ENCODE results near the gene TRUB1.

TRUB1 gene

DNA sequence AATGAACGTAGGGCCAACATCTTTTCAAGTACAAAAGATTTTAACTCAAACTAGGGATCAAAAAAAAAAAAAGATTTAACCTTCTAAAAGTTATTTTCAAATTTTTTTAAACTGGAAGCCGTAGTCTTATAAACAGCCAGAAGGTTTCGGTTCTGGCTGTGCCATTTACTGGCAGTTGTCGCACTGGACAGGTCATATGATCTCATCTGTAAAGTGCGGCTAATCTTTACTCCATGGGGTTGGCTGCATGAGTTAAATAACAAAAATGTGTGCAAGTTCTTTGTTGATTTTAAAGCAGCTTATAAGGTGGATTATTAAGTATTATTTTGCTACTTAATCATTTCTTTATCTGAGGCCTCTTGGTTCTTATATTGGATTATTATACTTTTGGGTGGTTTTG is 36.6 kb downstream of the TRUB1 start:
- DNase-seq (ENCODE audit: extremely low spot score): no peak
- TF ChIP-seq, protein P1, sequence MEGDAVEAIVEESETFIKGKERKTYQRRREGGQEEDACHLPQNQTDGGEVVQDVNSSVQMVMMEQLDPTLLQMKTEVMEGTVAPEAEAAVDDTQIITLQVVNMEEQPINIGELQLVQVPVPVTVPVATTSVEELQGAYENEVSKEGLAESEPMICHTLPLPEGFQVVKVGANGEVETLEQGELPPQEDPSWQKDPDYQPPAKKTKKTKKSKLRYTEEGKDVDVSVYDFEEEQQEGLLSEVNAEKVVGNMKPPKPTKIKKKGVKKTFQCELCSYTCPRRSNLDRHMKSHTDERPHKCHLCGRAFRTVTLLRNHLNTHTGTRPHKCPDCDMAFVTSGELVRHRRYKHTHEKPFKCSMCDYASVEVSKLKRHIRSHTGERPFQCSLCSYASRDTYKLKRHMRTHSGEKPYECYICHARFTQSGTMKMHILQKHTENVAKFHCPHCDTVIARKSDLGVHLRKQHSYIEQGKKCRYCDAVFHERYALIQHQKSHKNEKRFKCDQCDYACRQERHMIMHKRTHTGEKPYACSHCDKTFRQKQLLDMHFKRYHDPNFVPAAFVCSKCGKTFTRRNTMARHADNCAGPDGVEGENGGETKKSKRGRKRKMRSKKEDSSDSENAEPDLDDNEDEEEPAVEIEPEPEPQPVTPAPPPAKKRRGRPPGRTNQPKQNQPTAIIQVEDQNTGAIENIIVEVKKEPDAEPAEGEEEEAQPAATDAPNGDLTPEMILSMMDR (IDR thresholded peaks at IDR 0.05; ENCODE audit: control extremely low read depth, extremely low read depth, low read depth, missing control alignments): no peak
- CTCF ChIA-PET: interaction anchor here (1.6 to 2.1 kb wide), 3 partner anchors 15 to 96 kb away, joined by 3 to 6 read pairs (median 6); partner anchors contain the start of gene TRUB1
- POLR2A ChIA-PET: no interaction called here

DNA sequence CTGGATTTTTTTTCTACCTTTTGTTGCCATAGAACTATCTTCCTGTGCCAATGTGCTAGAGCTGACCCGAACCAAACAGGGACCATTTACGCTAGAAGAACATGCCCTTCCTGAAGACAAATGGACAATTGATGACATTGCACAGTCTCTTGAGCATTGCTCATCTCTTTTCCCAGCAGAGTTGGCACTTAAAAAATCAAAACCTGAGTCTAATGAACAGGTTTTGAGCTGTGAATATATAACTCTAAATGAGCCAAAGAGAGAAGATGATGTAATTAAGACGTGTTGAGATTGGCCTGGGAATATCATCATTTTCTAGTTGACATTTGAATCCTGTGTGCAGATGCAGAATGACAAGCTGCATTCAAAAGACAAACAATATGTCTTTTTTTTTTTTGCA is 37.1 kb downstream of the TRUB1 start:
- no peak for DNase-seq (ENCODE audit: extremely low spot score)
- TF ChIP-seq, protein P1 (IDR thresholded peaks at IDR 0.05; ENCODE audit: control extremely low read depth, extremely low read depth, low read depth, missing control alignments): no peak
- ChIA-PET CTCF (interaction anchor here (0.9 to 2.1 kb wide), 5 partner anchors 9 to 96 kb away, joined by 3 to 6 read pairs (median 4); partner anchors contain the start of gene TRUB1), POLR2A (no interaction called here)

DNA sequence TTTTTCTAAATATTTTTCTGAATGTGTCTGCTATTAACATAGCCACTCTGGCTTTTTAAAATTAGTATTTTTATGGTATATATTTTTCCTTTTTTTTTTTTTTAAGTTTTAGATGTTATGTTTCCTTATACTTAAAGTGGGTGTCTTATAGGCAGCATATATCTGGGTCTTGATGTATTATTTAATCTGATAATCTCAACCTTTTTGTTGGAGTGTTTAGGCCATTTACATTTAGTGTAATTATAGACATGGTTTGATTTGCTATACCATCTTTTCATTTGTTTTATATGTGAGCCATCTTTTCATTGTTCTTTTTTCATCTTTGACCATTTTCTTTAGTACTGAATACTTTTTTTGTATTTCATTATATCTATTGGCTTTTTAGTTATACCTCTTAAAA is 45.0 kb downstream of the TRUB1 start:
- CTCF ChIA-PET: no interaction called here
- DNase-seq (ENCODE audit: extremely low spot score): no peak
- POLR2A ChIA-PET: no interaction called here
- TF ChIP-seq, protein P1 (IDR thresholded peaks at IDR 0.05; ENCODE audit: control extremely low read depth, extremely low read depth, low read depth, missing control alignments): no peak

DNA sequence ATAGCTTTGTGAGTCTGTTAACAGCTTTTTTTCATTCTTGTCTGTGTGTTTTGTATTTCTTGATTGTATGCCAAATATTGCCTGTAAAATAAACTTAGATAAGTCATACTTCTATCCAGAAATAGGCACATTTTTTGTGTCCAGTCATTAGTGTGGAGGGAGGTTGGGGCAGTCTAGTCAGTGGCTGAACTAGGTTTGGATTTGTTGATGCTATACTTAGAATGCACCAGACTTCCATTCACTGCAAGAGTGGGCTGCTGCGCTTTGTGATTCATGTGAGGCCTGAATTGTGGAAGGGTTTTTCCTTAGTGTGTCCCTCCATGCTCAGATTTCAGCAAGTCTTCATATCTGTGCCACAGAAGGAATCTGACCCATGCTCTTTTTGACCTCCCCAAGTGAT is 50.0 kb downstream of the TRUB1 start:
- TF ChIP-seq, protein P1 (IDR thresholded peaks at IDR 0.05; ENCODE audit: control extremely low read depth, extremely low read depth, low read depth, missing control alignments): no peak
- CTCF ChIA-PET: interaction anchor here (1.7 kb wide), 1 partner anchor 9 kb away, joined by 6 read pairs; no protein-coding TSS in a partner anchor
- POLR2A ChIA-PET: no interaction called here
- no peak for DNase-seq (ENCODE audit: extremely low spot score)

DNA sequence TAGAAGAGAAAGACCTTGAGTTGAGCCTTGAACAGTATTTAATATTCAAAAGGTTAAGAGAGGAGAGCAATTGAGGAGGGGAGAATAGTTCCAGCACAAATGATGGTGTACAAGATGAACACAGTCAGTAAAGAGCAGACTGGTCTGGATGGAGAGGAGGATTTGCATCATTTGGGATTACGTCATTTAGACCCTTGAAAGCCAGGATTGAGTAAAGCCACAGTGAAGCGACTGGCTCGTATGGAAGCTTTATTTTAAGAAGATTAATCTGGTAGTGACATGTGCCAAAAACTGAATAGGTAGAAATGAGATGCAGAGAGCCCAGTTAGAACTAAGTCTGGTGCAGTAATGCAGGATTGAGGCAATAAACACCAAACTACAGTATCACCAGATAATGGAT is 52.6 kb downstream of the TRUB1 start:
- DNase-seq (ENCODE audit: extremely low spot score): no peak
- ChIA-PET POLR2A (no interaction called here), CTCF (interaction anchor here (1.0 kb wide), 1 partner anchor 16 kb away, joined by 3 read pairs; no protein-coding TSS in a partner anchor)
- TF ChIP-seq, protein P1 (IDR thresholded peaks at IDR 0.05; ENCODE audit: control extremely low read depth, extremely low read depth, low read depth, missing control alignments): no peak

DNA sequence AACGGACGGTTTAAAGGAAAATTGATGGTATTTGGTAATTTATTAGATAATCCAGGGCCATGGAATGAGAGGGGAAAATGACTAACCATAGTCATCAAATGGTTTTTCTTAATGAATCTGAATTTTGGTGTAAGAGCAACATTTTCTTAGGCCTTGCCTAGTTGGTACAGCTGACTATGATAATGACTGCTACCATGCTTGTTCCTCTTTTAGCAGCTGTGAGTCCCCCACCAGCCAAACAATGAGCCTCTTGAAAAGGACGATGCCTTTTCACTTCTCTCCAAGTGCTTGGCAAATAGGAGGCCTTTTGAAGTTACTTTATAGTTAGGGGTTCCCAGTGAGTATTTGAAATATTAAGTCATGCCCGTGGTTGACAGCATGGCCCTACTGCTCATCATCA is 53.0 kb downstream of the TRUB1 start:
- CTCF ChIA-PET: interaction anchor here (1.0 to 1.6 kb wide), 2 partner anchors 11 to 16 kb away, joined by 3 to 5 read pairs; no protein-coding TSS in a partner anchor
- TF ChIP-seq, protein P1 (IDR thresholded peaks at IDR 0.05; ENCODE audit: control extremely low read depth, extremely low read depth, low read depth, missing control alignments): no peak
- no peak for DNase-seq (ENCODE audit: extremely low spot score)
- POLR2A ChIA-PET: no interaction called here
